SK-N-SH treated with all-trans-retinoic acid at 6 μM for 48 hours (cell line): ENCODE measurements around the gene PTOV1.

Experiments
- ATAC-seq: fragments of 200-7000 bp; cut with Tn5 transposase; 3 replicates; pipeline ENCODE4 v1.9.1; 2020; ENCODE audit warnings: mild to moderate bottlenecking, moderate library complexity
- ESRRG ChIP-seq: fragments of 250-450 bp; sonication (Bioruptor Pico); IDR thresholded peaks from 2 replicates; pipeline ENCODE4 v1.6.1; 2021; ENCODE audit warnings: mild to moderate bottlenecking
- GLIS3 ChIP-seq: fragments of 250-450 bp; sonication (Bioruptor Pico); IDR thresholded peaks from 2 replicates; pipeline ENCODE4 v1.5.0; 2020; ENCODE audit warnings: mild to moderate bottlenecking, moderate library complexity
- ISL1 ChIP-seq: fragments of 250-450 bp; sonication (Bioruptor Pico); IDR thresholded peaks from 2 replicates; pipeline ENCODE4 v2.1.2; 2022; ENCODE audit warnings: mild to moderate bottlenecking, moderate library complexity
- RARB ChIP-seq: fragments of 250-450 bp; sonication (Bioruptor Pico); IDR thresholded peaks from 2 replicates; pipeline ENCODE4 v1.8.0; 2021; ENCODE audit warnings: mild to moderate bottlenecking, moderate library complexity
- SNAI2 ChIP-seq: fragments of 250-450 bp; sonication (Bioruptor Pico); IDR thresholded peaks from 2 replicates; pipeline ENCODE4 v1.5.0; 2020; ENCODE audit warnings: mild to moderate bottlenecking, moderate library complexity
- TCF4 ChIP-seq: fragments of 250-450 bp; sonication (Bioruptor Pico); IDR thresholded peaks from 2 replicates; pipeline ENCODE4 v1.8.0; 2021; ENCODE audit warnings: mild to moderate bottlenecking, moderate library complexity, borderline replicate concordance
- ZC3H10 ChIP-seq: fragments of 250-450 bp; sonication (Bioruptor Pico); IDR thresholded peaks from 2 replicates; pipeline ENCODE4 v1.5.1; 2021; ENCODE audit warnings: mild to moderate bottlenecking, moderate library complexity
- ZFP3 ChIP-seq: fragments of 250-450 bp; sonication (Bioruptor Pico); IDR thresholded peaks from 2 replicates; pipeline ENCODE4 v1.5.0; 2020; ENCODE audit warnings: mild to moderate bottlenecking, moderate library complexity
- ZFP30 ChIP-seq: fragments of 450-650 bp; formaldehyde crosslinking; IDR thresholded peaks from 2 replicates; pipeline ENCODE4 v1.5.0; 2022; ENCODE audit warnings: mild to moderate bottlenecking, moderate library complexity
- ZNF70 ChIP-seq: fragments of 450-650 bp; formaldehyde crosslinking; IDR thresholded peaks from 2 replicates; pipeline ENCODE4 v1.5.0; 2020; ENCODE audit warnings: mild to moderate bottlenecking, moderate library complexity
- TF ChIP-seq, protein P1 (sequence below): fragments of 250-450 bp; sonication (Bioruptor Pico); IDR thresholded peaks from 2 replicates; pipeline ENCODE4 v1.5.1; 2021; ENCODE audit warnings: mild to moderate bottlenecking, moderate library complexity
- TF ChIP-seq, protein P2 (sequence below): fragments of 250-450 bp; sonication (Bioruptor Pico); IDR thresholded peaks from 2 replicates; pipeline ENCODE4 v1.5.1; 2020; ENCODE audit warnings: low read depth, mild to moderate bottlenecking, moderate library complexity
- TF ChIP-seq, protein P3 (sequence below): fragments of 250-450 bp; sonication (Bioruptor Pico); IDR thresholded peaks from 2 replicates; pipeline ENCODE4 v1.8.0; 2020; ENCODE audit warnings: mild to moderate bottlenecking, moderate library complexity, borderline replicate concordance
- TF ChIP-seq, protein P4 (sequence below): fragments of 250-450 bp; sonication (Bioruptor Pico); IDR thresholded peaks from 2 replicates; pipeline ENCODE4 v1.5.0; 2020; ENCODE audit warnings: mild to moderate bottlenecking, moderate library complexity

PTOV1 gene

DNA sequence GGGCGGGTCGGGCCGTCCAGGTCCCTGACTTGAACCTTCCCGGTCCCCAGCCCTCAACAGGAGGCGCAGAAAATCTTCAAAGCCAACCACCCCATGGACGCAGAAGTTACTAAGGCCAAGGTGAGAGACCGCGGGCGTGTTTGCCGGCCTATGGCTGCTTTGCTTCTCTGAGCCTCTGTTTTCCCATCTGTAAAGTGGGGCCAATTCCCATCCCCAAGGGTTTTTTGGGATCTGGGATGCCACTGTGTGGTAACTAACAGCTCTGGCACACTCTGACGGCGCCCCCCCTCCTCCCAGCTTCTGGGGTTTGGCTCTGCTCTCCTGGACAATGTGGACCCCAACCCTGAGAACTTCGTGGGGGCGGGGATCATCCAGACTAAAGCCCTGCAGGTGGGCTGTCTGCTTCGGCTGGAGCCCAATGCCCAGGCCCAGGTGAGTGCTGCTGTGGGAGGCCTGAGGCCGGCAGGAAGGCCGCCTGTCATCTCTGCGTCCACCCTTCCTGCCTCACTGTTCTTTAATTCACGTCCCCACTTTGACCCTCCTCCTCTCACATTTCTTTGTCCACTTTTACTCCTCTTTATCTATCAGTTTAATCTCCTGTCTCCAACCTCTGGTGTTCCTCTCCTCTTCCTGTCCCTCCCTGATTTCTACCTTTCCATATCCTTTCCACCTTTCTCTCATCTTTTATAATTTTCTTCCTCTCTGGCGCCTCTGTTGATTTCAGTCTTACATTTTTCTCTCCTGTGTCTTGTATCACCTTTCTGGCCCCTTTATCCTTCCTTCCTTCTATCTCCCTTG lies 44.9 kb upstream of the PTOV1 start (continued):
- TF ChIP-seq, protein P1, sequence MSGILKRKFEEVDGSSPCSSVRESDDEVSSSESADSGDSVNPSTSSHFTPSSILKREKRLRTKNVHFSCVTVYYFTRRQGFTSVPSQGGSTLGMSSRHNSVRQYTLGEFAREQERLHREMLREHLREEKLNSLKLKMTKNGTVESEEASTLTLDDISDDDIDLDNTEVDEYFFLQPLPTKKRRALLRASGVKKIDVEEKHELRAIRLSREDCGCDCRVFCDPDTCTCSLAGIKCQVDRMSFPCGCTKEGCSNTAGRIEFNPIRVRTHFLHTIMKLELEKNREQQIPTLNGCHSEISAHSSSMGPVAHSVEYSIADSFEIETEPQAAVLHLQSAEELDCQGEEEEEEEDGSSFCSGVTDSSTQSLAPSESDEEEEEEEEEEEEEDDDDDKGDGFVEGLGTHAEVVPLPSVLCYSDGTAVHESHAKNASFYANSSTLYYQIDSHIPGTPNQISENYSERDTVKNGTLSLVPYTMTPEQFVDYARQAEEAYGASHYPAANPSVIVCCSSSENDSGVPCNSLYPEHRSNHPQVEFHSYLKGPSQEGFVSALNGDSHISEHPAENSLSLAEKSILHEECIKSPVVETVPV (CRISPR knock-in tag): no peak
- no peak for TF ChIP-seq RARB (CRISPR knock-in tag)
- TF ChIP-seq, protein P2, sequence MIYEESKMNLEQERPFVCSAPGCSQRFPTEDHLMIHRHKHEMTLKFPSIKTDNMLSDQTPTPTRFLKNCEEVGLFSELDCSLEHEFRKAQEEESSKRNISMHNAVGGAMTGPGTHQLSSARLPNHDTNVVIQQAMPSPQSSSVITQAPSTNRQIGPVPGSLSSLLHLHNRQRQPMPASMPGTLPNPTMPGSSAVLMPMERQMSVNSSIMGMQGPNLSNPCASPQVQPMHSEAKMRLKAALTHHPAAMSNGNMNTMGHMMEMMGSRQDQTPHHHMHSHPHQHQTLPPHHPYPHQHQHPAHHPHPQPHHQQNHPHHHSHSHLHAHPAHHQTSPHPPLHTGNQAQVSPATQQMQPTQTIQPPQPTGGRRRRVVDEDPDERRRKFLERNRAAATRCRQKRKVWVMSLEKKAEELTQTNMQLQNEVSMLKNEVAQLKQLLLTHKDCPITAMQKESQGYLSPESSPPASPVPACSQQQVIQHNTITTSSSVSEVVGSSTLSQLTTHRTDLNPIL (CRISPR knock-in tag): no peak

DNA sequence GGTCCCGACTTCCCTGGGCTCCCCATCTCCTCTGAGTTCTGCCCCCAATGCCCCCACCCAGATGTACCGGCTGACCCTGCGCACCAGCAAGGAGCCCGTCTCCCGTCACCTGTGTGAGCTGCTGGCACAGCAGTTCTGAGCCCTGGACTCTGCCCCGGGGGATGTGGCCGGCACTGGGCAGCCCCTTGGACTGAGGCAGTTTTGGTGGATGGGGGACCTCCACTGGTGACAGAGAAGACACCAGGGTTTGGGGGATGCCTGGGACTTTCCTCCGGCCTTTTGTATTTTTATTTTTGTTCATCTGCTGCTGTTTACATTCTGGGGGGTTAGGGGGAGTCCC lies 44.4 kb upstream of the PTOV1 start:
- TF ChIP-seq ZNF70 (CRISPR knock-in tag) (no peak), RARB (CRISPR knock-in tag) (no peak), ESRRG (CRISPR knock-in tag) (no peak), ZC3H10 (CRISPR knock-in tag) (no peak), ZFP3 (CRISPR knock-in tag) (no peak)
- TF ChIP-seq, protein P1 (CRISPR knock-in tag): no peak
- TF ChIP-seq, protein P3, sequence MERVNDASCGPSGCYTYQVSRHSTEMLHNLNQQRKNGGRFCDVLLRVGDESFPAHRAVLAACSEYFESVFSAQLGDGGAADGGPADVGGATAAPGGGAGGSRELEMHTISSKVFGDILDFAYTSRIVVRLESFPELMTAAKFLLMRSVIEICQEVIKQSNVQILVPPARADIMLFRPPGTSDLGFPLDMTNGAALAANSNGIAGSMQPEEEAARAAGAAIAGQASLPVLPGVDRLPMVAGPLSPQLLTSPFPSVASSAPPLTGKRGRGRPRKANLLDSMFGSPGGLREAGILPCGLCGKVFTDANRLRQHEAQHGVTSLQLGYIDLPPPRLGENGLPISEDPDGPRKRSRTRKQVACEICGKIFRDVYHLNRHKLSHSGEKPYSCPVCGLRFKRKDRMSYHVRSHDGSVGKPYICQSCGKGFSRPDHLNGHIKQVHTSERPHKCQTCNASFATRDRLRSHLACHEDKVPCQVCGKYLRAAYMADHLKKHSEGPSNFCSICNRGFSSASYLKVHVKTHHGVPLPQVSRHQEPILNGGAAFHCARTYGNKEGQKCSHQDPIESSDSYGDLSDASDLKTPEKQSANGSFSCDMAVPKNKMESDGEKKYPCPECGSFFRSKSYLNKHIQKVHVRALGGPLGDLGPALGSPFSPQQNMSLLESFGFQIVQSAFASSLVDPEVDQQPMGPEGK (CRISPR knock-in tag): no peak

DNA sequence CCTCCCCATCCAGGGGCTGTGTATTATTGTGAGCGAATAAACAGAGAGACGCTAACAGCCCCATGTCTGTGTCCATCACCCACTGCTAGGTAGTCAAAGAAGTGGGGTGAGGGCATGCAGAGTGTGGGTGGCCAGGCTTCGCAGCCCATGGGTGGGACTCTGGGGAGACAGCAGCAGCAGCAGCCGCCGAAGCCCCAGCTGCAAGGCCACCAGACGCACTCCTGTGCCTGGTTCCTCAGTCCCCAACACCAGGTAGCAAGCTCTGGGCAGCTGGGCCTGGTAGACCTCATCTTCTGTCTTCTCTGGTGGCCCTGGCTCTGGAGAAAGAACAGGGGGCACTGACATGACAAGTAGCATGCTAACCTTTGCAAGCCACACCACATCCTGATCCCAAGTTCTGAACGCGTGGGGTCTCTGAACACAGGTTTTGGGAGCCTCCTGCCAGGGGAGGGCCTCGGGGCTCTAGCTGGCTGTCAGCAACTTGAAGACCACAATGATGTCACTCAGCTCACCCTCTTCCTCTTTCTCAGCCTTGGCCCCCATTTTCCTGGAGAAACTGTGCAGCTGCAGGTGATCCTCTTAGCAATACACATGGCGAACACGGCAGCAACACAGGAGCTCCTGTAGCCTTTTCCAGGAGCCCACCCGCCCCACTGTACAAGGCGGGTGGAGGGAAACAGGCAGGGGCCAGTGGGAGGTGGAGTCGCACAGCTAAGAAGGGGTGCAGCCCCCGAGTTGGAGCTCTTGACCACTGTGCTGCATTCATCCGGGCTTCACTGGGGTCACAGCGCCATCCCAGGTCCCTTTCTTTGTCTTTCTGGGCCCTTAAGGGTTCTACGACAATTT lies 43.7 kb upstream of the PTOV1 start:
- TF ChIP-seq ZNF70 (CRISPR knock-in tag) (no peak), TCF4 (CRISPR knock-in tag) (no peak), ZFP30 (CRISPR knock-in tag) (no peak), SNAI2 (CRISPR knock-in tag) (no peak), ISL1 (no peak), RARB (CRISPR knock-in tag) (no peak), ESRRG (CRISPR knock-in tag) (no peak), GLIS3 (CRISPR knock-in tag) (no peak)
- TF ChIP-seq, protein P2 (CRISPR knock-in tag): no peak
- TF ChIP-seq, protein P4, sequence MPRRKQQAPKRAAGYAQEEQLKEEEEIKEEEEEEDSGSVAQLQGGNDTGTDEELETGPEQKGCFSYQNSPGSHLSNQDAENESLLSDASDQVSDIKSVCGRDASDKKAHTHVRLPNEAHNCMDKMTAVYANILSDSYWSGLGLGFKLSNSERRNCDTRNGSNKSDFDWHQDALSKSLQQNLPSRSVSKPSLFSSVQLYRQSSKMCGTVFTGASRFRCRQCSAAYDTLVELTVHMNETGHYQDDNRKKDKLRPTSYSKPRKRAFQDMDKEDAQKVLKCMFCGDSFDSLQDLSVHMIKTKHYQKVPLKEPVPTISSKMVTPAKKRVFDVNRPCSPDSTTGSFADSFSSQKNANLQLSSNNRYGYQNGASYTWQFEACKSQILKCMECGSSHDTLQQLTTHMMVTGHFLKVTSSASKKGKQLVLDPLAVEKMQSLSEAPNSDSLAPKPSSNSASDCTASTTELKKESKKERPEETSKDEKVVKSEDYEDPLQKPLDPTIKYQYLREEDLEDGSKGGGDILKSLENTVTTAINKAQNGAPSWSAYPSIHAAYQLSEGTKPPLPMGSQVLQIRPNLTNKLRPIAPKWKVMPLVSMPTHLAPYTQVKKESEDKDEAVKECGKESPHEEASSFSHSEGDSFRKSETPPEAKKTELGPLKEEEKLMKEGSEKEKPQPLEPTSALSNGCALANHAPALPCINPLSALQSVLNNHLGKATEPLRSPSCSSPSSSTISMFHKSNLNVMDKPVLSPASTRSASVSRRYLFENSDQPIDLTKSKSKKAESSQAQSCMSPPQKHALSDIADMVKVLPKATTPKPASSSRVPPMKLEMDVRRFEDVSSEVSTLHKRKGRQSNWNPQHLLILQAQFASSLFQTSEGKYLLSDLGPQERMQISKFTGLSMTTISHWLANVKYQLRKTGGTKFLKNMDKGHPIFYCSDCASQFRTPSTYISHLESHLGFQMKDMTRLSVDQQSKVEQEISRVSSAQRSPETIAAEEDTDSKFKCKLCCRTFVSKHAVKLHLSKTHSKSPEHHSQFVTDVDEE (CRISPR knock-in tag): no peak
- TF ChIP-seq, protein P3 (CRISPR knock-in tag): no peak
- ATAC-seq: no peak

More for the DNA sequence above, 44.4 kb upstream of the PTOV1 start:
- ATAC-seq: no peak
